ENCODE results near the gene AGAP4. TPM values are rescaled to one million over a fixed set of nuclear protein-coding genes. Genes with fewer than 3 reads are reported as not detected.

Gene AGAP4
- total and polyA plus RNA-seq, 9 donors, result 9.4 to 23.4 (median 17.2) TPM

Small RNA genes within 50 kb of the gene (small RNA-seq; reads per million reads assigned to genes)
- gene AC012044.1 (not detected), gene RNA5SP310 (not detected)

Other genes with a start within 250 kb of the AGAP4 start
- gene ZFAND4, start 174.7 kb downstream of the AGAP4 start, total RNA-seq, result 10 to 100 TPM; 12.1 to 21.9 (median 15.2) TPM
- 1 to 10 TPM; 4.4 to 7.1 TPM for gene ZFAND4, start 174.7 kb downstream of the AGAP4 start, polyA plus RNA-seq
- 10 to 100 TPM; 25.3 to 52.8 (median 39.4) TPM for gene WASHC2C, start 120.2 kb downstream of the AGAP4 start, total RNA-seq
- gene WASHC2C, start 120.2 kb downstream of the AGAP4 start, polyA plus RNA-seq, result 10 to 100 TPM; 30.5 to 54.8 TPM
- gene TIMM23, start 125.0 kb upstream of the AGAP4 start, total RNA-seq, result 10 to 100 TPM; 29.9 to 49.3 (median 35.1) TPM
- 10 to 100 TPM; 30.3 to 74.4 TPM for gene TIMM23, start 125.0 kb upstream of the AGAP4 start, polyA plus RNA-seq
- 100 to 1,000 TPM in 2 of 7 donors, 10 to 100 TPM in 5; 68.6 to 107 (median 89.4) TPM for gene NCOA4, start 183.1 kb upstream of the AGAP4 start, total RNA-seq
- 100 to 1,000 TPM in 1 of 2 donors, 10 to 100 TPM in 1; 52.8 to 172 TPM for gene NCOA4, start 183.1 kb upstream of the AGAP4 start, polyA plus RNA-seq
- not detected for gene MSMB, start 198.8 kb upstream of the AGAP4 start, total RNA-seq
- gene MSMB, start 198.8 kb upstream of the AGAP4 start, polyA plus RNA-seq, result not detected